Endothelial cell (in vitro differentiated cells): ENCODE measurements around the gene IGF2BP3. TPM values are rescaled to one million over a fixed set of nuclear protein-coding genes. Genes with fewer than 3 reads are reported as not detected.

Source experiments
- DNase-seq: peaks from one replicate; pipeline ENCODE4 v3.0.0; 2021; ENCODE audit warnings: low spot score
- H3K27ac Mint-ChIP-seq: one replicate; pipeline ENCODE4 v1.8.0; 2021; ENCODE audit warnings: mixed read lengths, inconsistent platforms; ENCODE audit not compliant: unreplicated experiment
- H3K27me3 Mint-ChIP-seq: one replicate; pipeline ENCODE4 v1.8.0; 2021; ENCODE audit warnings: mild to moderate bottlenecking, moderate library complexity, mixed read lengths, inconsistent platforms; ENCODE audit not compliant: unreplicated experiment
- H3K36me3 Mint-ChIP-seq: one replicate; pipeline ENCODE4 v1.8.0; 2021; ENCODE audit warnings: mild to moderate bottlenecking, low read depth, mixed read lengths, inconsistent platforms; ENCODE audit not compliant: unreplicated experiment
- H3K4me1 Mint-ChIP-seq: one replicate; pipeline ENCODE4 v1.8.0; 2021; ENCODE audit warnings: mild to moderate bottlenecking, mixed read lengths, inconsistent platforms; ENCODE audit not compliant: unreplicated experiment
- H3K4me3 Mint-ChIP-seq: one replicate; pipeline ENCODE4 v1.8.0; 2021; ENCODE audit warnings: mild to moderate bottlenecking, mixed read lengths, inconsistent platforms; ENCODE audit not compliant: unreplicated experiment
- H3K9me3 Mint-ChIP-seq: one replicate; pipeline ENCODE4 v1.8.0; 2021; ENCODE audit warnings: mixed read lengths, inconsistent platforms; ENCODE audit not compliant: unreplicated experiment
- CTCF ChIP-seq: fragments of 200-600 bp; sonication (generic); IDR thresholded peaks from one replicate; pipeline ENCODE4 v1.5.0; 2021; ENCODE audit warnings: antibody characterized with exemption; ENCODE audit not compliant: unreplicated experiment
- total RNA-seq: library from RNA; stranded (reverse); fragmentation: NEBNext Ultra II Directional; extraction: Animal tissue kit (Norgen Biotek cat#: 25700); gene quantifications from one replicate; pipeline ENCODE4 v1.2.1, GENCODE V29; 2021; ENCODE audit not compliant: unreplicated experiment

The IGF2BP3 gene
- total RNA-seq, 1 donor from 2014 or later: 92.8 TPM

GRCh38 chr7:23472556-23472955, 2.3 kb upstream of the IGF2BP3 start:
- H3K4me3 Mint-ChIP-seq: peak overlapping the region; percentile 97
- peak overlapping the region; percentile 99 for H3K27ac Mint-ChIP-seq
- H3K36me3 Mint-ChIP-seq: peaks cover 5% of the 10 kb centered on the region
- H3K27me3 Mint-ChIP-seq: peaks cover 27% of the 10 kb centered on the region
- TF ChIP-seq CTCF: no peak
- peaks cover 31% of the 10 kb centered on the region for H3K4me1 Mint-ChIP-seq
- DNase-seq: no peak
- H3K9me3 Mint-ChIP-seq: no peaks in the 10 kb centered on the region

GRCh38 chr7:23472046-23472445, 1.8 kb upstream of the IGF2BP3 start:
- H3K4me1 Mint-ChIP-seq: peaks cover 31% of the 10 kb centered on the region

GRCh38 chr7:23471106-23471859, 992 bp upstream of the IGF2BP3 start:
- TF ChIP-seq CTCF: no peak
- Mint-ChIP-seq H3K9me3 (no peaks in the 10 kb centered on the region), H3K4me1 (peaks cover 26% of the 10 kb centered on the region), H3K4me3 (peak overlapping the region; percentile 98), H3K36me3 (peaks cover 8% of the 10 kb centered on the region), H3K27ac (peak overlapping the region; percentile 100), H3K27me3 (peaks cover 27% of the 10 kb centered on the region)
- peak; percentile 92 for DNase-seq

More at GRCh38 chr7:23472046-23472445, 1.8 kb upstream of the IGF2BP3 start:
- Mint-ChIP-seq H3K9me3 (no peaks in the 10 kb centered on the region), H3K36me3 (peaks cover 8% of the 10 kb centered on the region), H3K4me3 (peak overlapping the region; percentile 96), H3K27me3 (peaks cover 27% of the 10 kb centered on the region), H3K27ac (peak overlapping the region; percentile 97)
- DNase-seq: no peak
- TF ChIP-seq CTCF: no peak

GRCh38 chr7:23469961-23470250, 385 bp downstream of the IGF2BP3 start:
- DNase-seq: no peak
- Mint-ChIP-seq H3K27ac (peak overlapping the region; percentile 97), H3K4me1 (peaks cover 34% of the 10 kb centered on the region), H3K4me3 (peak overlapping the region; percentile 98), H3K27me3 (peaks cover 27% of the 10 kb centered on the region), H3K9me3 (no peaks in the 10 kb centered on the region), H3K36me3 (peaks cover 11% of the 10 kb centered on the region)
- no peak for TF ChIP-seq CTCF

- H3K4me3 Mint-ChIP-seq: peak overlapping the region; percentile 98
- DNase-seq: peak; percentile 51
Measured at GRCh38 chr7:23469150-23469960, 936 bp downstream of the IGF2BP3 start.

More at GRCh38 chr7:23469150-23469960, 936 bp downstream of the IGF2BP3 start:
- Mint-ChIP-seq H3K27ac (peak overlapping the region; percentile 86), H3K9me3 (no peaks in the 10 kb centered on the region), H3K4me1 (peaks cover 36% of the 10 kb centered on the region), H3K27me3 (peaks cover 26% of the 10 kb centered on the region), H3K36me3 (peaks cover 11% of the 10 kb centered on the region)
- TF ChIP-seq CTCF: peak; percentile 26
